DOHH2 (cell line): ENCODE data around the gene PGPEP1.

ENCODE experiments used
- CTCF ChIP-seq: fragments of 200-600 bp; sonication (generic); IDR thresholded peaks from one replicate; pipeline ENCODE4 v1.5.1; 2014; ENCODE audit warnings: antibody characterized with exemption, mild to moderate bottlenecking, low read depth, low read length; ENCODE audit not compliant: poor library complexity, severe bottlenecking
- EZH2phosphoT487 ChIP-seq: fragments of 200-600 bp; sonication (generic); IDR thresholded peaks from 2 replicates; pipeline ENCODE4 v1.6.1; 2017; ENCODE audit warnings: borderline replicate concordance, mild to moderate bottlenecking, antibody characterized with exemption, low read length, moderate library complexity, mixed read lengths

GRCh38 chr19:18396471-18397241 is 56.3 kb downstream of the PGPEP1 start:
- no peak for TF ChIP-seq CTCF
- no peak for TF ChIP-seq EZH2phosphoT487
